Effector CD4-positive, alpha-beta T cell (primary cell): ENCODE results near the gene CITED4.

Experiments
- DNase-seq: peaks from one replicate; pipeline ENCODE4 v3.0.0-alpha.2; 2020

CITED4 gene

DNA sequence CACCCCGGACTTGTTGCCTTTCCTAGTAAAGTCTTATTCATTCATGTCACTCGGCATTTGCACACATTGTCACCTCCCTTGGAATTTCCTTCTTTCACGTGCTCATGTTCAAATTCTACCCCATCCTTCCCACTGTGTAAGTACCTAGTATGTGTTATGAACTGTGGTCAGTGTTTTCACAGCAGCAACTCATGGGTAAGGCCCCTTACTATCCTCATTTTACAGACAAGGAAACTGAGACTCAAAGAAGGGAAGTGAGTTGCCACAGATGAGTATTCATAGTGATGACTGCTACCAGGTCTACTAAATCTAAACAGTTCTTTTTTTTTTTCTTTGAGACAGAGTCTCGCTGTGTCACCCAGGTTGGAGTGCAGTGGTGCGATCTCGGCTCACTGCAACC, 10.5 kb downstream of the CITED4 start:
- DNase-seq, result no peak

DNA sequence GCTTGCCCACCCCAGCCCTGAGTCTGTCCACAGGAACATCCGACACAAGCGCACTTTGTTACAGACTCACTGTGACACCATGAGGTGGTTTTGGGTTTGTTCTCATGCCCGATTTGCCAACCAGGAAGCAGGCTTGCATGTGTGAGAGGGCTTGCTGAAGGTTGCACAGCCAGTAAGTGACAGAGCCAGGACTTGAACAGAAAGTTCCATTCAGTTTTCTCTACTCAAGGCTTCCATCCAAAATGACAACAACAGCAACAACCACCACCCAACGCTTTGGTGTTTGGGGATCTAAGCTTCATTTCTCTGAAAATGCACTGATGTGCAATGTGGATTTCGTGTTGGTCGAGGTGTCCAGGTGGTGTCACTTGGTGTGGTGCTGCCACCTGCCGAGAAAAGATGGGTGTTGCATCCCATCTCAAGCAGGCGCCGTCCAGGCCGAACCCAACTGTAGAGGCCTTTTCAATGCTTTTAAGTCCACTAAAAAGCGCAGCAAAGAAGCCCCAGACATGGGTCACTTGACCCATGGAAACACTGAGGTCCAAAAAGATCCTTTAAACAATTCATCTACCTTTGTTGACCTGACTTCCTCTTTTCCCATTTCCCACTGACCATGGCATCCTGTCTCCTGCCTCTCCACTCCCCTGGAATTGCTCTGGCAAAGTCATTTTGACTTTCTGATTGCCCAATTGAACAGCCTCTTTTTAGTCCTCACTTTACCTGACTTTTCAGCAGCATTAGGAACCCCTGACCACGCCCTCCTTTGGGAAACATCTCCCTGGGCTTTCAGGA, 12.2 kb downstream of the CITED4 start:
- peak; percentile 65 for DNase-seq

DNA sequence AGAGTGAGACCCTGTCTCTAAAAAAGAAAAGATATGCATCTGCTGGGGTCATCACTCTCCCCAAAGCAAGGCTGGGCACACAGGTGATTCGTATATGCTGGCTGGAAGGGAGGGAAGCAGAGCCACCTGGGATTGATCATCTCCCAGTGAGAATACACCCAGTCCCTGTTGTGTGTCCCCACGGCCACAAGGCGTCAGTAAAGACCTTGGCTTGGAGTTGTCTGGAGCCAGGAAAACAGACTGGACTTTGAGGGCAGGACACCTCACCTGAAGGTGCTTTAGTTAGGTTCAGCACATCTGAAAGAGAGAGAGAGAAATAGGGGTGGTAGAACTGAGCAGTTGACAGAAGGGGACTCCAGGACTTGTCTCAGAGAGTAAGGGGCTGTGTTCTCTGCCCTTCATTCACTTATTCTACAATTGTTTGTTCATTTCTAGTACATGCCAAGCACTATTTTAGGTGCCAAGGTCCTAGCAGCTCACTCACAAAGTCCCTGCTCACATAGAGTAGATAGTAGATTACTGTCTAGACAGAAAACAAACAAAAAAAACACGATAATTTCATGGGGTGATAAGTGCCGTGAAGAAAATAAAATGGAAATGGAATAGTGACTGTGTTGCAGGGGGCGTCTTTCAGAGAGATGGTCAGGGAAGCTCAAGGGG, 13.5 kb downstream of the CITED4 start:
- no peak for DNase-seq

GRCh38 chr1:40847023-40847745, 15.0 kb downstream of the CITED4 start:
- DNase-seq, result no peak

- no peak for DNase-seq
Measured at GRCh38 chr1:40845895-40846294, 16.3 kb downstream of the CITED4 start.

DNA sequence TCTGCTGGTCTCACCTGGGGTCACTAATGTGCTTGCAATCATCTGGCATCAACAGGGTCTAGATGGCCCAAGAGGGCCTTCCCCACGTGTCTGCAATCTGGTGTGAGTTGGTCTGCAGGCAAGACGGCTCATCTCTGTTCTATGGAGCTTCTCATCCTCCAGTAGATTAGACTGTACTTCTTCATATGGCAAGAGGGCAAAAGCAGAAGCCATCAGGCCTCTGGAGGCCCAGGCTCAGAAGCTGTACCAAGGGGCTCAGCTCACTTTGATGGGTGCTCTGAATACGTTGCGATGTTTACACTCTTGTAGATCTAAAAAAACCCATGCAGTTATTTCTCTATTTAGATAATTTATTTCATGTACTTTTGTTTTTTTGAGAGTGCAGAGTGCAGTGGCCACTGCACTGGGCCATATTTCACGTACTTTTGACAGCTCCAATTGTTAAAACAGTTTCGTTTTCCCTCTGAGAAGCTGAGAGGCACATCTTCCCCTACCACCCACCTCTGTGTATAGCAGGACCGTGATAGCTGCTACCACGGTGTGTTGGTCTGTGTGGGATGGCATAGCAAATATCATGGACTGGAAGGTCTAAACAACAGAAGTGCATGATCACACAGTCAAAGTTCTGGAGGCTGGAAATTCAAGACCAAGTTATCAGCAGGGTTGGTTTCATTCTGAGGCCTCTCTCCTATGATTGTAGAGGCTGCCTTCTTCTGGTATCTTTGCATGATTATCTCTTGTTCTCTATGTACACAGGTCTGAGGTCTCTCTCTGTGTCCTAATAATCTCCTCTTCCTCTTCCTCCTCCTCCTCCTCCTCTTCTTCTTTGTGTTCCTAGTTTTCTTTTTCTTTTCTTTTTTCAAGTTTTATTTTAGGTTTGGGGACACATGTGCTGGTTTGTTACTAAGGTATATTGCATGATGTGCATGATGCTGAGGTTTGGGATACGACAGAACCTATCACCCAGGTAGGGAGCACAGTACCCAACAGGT, 17.0 kb downstream of the CITED4 start:
- DNase-seq, result no peak

DNA sequence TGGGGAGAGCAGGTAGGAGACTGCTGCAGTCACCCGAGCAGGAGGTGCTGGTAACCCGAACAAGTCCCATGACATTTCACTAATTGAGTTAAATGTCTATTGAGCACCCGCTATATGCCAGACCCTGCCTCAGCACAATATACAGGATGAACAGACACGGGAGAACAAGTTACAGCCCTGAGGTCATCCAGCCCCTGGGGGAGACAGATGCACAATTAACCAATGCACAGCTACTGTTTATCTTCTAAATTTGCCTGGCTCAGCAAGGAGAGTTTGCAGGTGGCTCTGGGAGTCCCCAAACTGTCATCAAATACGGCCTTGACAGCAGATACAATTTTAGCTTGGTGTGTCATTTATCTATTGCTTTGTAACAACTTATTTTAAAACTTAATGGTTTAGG, 18.1 kb downstream of the CITED4 start:
- no peak for DNase-seq

GRCh38 chr1:40842691-40843090, 19.5 kb downstream of the CITED4 start:
- DNase-seq, result no peak

DNA sequence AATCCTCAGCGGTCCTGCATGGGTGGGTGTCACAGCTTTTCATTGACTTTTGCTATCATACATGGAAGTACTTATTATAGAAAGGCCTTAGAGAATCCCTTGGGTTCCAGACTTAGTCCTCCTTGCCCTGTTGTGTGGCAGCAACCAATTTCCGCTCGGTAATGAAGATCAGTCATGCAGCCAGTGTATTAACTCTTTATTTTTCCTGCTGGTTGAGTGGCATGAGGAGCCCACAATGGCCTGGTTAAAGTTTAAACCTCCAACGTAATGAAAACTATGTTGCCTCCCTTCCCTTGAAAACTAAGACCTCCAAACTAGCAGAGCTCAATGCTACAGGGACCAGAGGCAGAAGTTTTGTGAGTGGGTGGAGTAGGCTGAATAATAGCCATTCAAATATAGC, 20.0 kb downstream of the CITED4 start:
- no peak for DNase-seq

- DNase-seq, result no peak
Measured at GRCh38 chr1:40841602-40842001, 20.6 kb downstream of the CITED4 start.

- DNase-seq, result no peak
Measured at GRCh38 chr1:40840526-40841323, 21.4 kb downstream of the CITED4 start.

DNA sequence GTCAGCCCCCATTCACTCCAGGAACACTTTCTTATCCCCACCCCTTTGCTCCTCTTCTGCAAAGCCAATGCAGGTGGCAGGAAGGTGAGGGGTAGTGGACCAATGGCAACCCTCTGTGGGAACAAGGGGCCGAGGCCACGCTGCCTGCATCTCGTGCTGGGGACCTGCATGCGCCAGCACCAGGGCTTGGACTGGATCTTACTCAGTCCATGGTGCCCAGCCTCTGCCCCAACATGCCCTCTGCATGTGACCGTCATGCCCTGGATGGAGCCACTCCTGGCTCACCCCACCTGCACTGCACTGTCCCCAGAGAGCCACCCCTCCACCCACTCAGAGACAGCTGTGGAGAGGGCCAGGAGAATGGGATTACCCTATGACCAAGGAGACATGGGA, 22.2 kb downstream of the CITED4 start:
- DNase-seq, result no peak

DNA sequence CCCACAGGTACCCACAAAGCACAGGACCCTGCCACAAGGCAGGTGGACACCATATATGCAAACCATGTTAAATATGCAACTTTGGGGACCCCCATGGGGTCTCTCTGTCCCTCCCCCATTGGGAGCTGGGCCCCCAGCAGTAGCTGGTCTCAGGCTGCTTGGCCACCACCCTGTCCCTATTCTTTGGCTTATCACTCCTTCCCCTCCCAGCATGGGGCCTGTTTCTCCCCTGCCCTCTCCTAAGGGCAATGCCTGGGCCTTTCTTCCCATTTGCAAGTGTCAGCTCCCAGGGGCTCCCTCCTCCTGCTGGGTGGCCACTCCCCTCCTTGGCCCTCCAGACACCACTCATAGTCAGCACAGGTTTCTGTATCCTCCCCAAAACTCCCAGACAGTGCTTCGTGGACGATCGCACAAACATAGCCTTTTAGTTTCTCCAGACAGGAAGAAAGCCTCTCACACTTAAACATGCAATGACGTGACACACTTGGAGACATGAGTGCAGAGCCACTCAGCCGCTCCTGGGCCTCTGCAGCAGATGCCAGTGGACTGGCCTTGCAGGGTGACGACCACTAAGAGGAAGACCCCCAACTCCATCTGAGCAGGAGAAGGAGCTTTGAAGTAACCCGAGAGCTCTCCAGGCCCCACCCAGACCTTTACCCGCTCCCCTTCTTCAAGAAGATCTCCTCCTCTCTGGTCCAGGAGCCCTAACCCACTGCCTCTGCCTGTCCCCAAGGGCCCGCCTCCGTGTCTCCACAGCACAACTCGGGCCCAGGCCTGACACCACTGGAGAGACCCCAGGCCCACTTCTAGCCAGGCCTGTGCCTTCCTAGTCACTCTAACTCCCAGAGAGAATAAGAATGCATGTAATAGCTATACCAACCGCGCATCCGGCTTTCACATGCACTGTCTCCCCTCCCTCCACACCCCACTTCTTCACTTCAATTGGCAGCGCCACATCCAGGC, 22.9 kb downstream of the CITED4 start:
- no peak for DNase-seq

- DNase-seq, result no peak
Measured at GRCh38 chr1:40838045-40838979, 23.9 kb downstream of the CITED4 start.

- DNase-seq, result no peak
Measured at GRCh38 chr1:40837601-40838000, 24.6 kb downstream of the CITED4 start.

DNA sequence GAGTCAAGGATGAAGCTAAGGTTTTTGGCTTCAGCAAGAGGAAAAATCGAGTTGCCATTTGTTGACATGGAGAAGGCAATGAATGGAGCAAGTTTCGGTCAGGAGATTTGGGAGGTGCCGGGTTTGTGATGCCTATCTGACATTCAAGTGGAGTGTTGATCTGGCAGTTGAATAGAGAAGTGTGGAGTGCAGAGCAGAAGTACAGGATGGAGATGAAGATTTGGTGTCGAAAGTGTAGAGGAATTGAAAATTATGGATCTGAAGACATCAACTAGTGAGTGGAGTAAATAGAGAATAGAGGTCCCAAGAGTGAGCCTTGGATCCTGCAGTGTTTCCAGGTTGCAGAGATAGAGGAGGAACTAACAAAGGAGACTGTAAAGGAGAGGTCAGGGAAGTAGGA, 25.9 kb downstream of the CITED4 start:
- no peak for DNase-seq

DNA sequence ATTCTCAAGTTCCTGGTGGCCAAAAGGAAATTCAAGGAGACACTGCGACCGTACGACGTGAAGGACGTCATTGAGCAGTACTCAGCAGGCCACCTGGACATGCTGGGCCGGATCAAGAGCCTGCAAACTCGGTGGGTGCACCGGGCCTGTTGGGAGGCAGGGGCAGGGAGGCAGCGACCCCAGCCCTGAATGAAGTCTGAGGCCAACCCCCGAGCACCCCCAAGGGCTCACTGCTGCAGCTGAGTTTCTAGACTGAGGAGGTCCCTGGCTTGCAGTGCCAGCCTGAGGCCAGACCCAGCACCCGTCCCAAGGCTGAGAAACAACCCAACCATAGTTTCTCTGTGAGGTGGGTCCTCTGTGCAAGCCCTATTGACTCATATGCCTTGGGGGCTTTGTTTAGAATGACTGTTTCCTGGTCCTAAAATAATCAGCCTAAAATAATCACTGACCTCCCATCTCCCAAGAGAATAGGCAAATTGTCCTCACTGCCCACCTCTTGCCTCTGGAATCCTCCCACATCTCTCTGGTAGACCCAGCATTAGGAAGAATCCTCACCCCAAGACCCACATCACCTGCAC, 27.1 kb downstream of the CITED4 start:
- DNase-seq, result no peak

GRCh38 chr1:40833979-40834378, 28.2 kb downstream of the CITED4 start:
- DNase-seq, result no peak
